ENCODE data around the gene UBE2E2.

Gene UBE2E2

GRCh38 chr3:23580096-23580713, 377.1 kb downstream of the UBE2E2 start:
- no peaks in the 10 kb centered on the region for H4K20me1 ChIP-seq (ENCODE audit: insufficient read depth, low read length, poor library complexity, severe bottlenecking)
- H3F3A ChIP-seq (ENCODE audit: low read depth): no peaks in the 10 kb centered on the region
- TF ChIP-seq EZH2phosphoT487 (IDR thresholded peaks at IDR 0.05; ENCODE audit: borderline replicate concordance): no peak
- TF ChIP-seq, protein P1, sequence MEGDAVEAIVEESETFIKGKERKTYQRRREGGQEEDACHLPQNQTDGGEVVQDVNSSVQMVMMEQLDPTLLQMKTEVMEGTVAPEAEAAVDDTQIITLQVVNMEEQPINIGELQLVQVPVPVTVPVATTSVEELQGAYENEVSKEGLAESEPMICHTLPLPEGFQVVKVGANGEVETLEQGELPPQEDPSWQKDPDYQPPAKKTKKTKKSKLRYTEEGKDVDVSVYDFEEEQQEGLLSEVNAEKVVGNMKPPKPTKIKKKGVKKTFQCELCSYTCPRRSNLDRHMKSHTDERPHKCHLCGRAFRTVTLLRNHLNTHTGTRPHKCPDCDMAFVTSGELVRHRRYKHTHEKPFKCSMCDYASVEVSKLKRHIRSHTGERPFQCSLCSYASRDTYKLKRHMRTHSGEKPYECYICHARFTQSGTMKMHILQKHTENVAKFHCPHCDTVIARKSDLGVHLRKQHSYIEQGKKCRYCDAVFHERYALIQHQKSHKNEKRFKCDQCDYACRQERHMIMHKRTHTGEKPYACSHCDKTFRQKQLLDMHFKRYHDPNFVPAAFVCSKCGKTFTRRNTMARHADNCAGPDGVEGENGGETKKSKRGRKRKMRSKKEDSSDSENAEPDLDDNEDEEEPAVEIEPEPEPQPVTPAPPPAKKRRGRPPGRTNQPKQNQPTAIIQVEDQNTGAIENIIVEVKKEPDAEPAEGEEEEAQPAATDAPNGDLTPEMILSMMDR (conservative IDR thresholded peaks at IDR 0.05; ENCODE audit: low read length): no peak
- no peaks in the 10 kb centered on the region for H3K4me1 ChIP-seq (ENCODE audit: insufficient read depth, low read length, poor library complexity, severe bottlenecking)
- no peaks in the 10 kb centered on the region for H3K79me2 ChIP-seq (ENCODE audit: insufficient read depth, low read length)
- no peaks in the 10 kb centered on the region for H3K27me3 ChIP-seq (ENCODE audit: insufficient read depth, low read length, poor library complexity, severe bottlenecking)
- no peaks in the 10 kb centered on the region for H3K9me3 ChIP-seq (ENCODE audit: insufficient read depth, low read depth, low read length)
- no peak overlapping the region for H2AFZ ChIP-seq (ENCODE audit: low read length)
- no peaks in the 10 kb centered on the region for H3K9me2 ChIP-seq (replicated peaks; ENCODE audit: low read depth, low read length)
- H3K9ac ChIP-seq (ENCODE audit: low read depth, low read length, poor library complexity, severe bottlenecking): no peak overlapping the region
- no peak overlapping the region for H3K4me3 ChIP-seq (ENCODE audit: low read length, poor library complexity, severe bottlenecking)
- H3K4me2 ChIP-seq (ENCODE audit: low read depth, low read length, poor library complexity, severe bottlenecking): no peak overlapping the region
- no peaks in the 10 kb centered on the region for H3K36me3 ChIP-seq (ENCODE audit: insufficient read depth, low read length)

GRCh38 chr3:23583980-23584740, 381.0 kb downstream of the UBE2E2 start:
- H2AFZ ChIP-seq (ENCODE audit: low read length): no peak overlapping the region
- no peaks in the 10 kb centered on the region for H3K36me3 ChIP-seq (ENCODE audit: insufficient read depth, low read length)
- H3K4me1 ChIP-seq (ENCODE audit: insufficient read depth, low read length, poor library complexity, severe bottlenecking): no peaks in the 10 kb centered on the region
- no peak overlapping the region for H3K4me3 ChIP-seq (ENCODE audit: low read length, poor library complexity, severe bottlenecking)
- H3K27me3 ChIP-seq (ENCODE audit: insufficient read depth, low read length, poor library complexity, severe bottlenecking): no peaks in the 10 kb centered on the region
- H3K9me2 ChIP-seq (replicated peaks; ENCODE audit: low read depth, low read length): no peaks in the 10 kb centered on the region
- TF ChIP-seq, protein P1 (conservative IDR thresholded peaks at IDR 0.05; ENCODE audit: low read length): no peak
- TF ChIP-seq EZH2phosphoT487 (IDR thresholded peaks at IDR 0.05; ENCODE audit: borderline replicate concordance): no peak
- H3K9ac ChIP-seq (ENCODE audit: low read depth, low read length, poor library complexity, severe bottlenecking): no peak overlapping the region
- H3K4me2 ChIP-seq (ENCODE audit: low read depth, low read length, poor library complexity, severe bottlenecking): no peak overlapping the region
- H4K20me1 ChIP-seq (ENCODE audit: insufficient read depth, low read length, poor library complexity, severe bottlenecking): no peaks in the 10 kb centered on the region
- no peaks in the 10 kb centered on the region for H3K79me2 ChIP-seq (ENCODE audit: insufficient read depth, low read length)
- H3K9me3 ChIP-seq (ENCODE audit: insufficient read depth, low read depth, low read length): no peaks in the 10 kb centered on the region
- H3F3A ChIP-seq (ENCODE audit: low read depth): no peaks in the 10 kb centered on the region

GRCh38 chr3:23587513-23587912, 384.4 kb downstream of the UBE2E2 start:
- Histone ChIP-seq H3K9me2 (replicated peaks; ENCODE audit: low read depth, low read length) (no peaks in the 10 kb centered on the region), H2AFZ (ENCODE audit: low read length) (no peak overlapping the region), H3K9me3 (ENCODE audit: insufficient read depth, low read depth, low read length) (no peaks in the 10 kb centered on the region), H3K4me2 (ENCODE audit: low read depth, low read length, poor library complexity, severe bottlenecking) (no peak overlapping the region), H3K9ac (ENCODE audit: low read depth, low read length, poor library complexity, severe bottlenecking) (no peak overlapping the region), H4K20me1 (ENCODE audit: insufficient read depth, low read length, poor library complexity, severe bottlenecking) (no peaks in the 10 kb centered on the region), H3K36me3 (ENCODE audit: insufficient read depth, low read length) (no peaks in the 10 kb centered on the region), H3F3A (ENCODE audit: low read depth) (no peaks in the 10 kb centered on the region), H3K4me3 (ENCODE audit: low read length, poor library complexity, severe bottlenecking) (no peak overlapping the region), H3K4me1 (ENCODE audit: insufficient read depth, low read length, poor library complexity, severe bottlenecking) (no peaks in the 10 kb centered on the region), H3K79me2 (ENCODE audit: insufficient read depth, low read length) (no peaks in the 10 kb centered on the region), H3K27me3 (ENCODE audit: insufficient read depth, low read length, poor library complexity, severe bottlenecking) (no peaks in the 10 kb centered on the region)
- TF ChIP-seq EZH2phosphoT487 (IDR thresholded peaks at IDR 0.05; ENCODE audit: borderline replicate concordance): no peak
- TF ChIP-seq, protein P1 (conservative IDR thresholded peaks at IDR 0.05; ENCODE audit: low read length): no peak
